SU-DHL-6 (cell line): Measurements from ENCODE around the gene ADAM12.

ENCODE experiments used
- CTCF ChIP-seq: fragments of 200-600 bp; sonication (generic); IDR thresholded peaks from one replicate; pipeline ENCODE4 v1.5.1; 2017; ENCODE audit warnings: antibody characterized with exemption, mild to moderate bottlenecking, low read length, moderate library complexity; ENCODE audit not compliant: insufficient read depth, poor library complexity, severe bottlenecking
- EZH2phosphoT487 ChIP-seq: fragments of 200-600 bp; sonication (generic), shearing (Covaris generic); conservative IDR thresholded peaks from 2 replicates; pipeline ENCODE4 v1.6.1; 2018; ENCODE audit warnings: mild to moderate bottlenecking, antibody characterized with exemption, low read length, moderate library complexity, mixed read lengths

DNA sequence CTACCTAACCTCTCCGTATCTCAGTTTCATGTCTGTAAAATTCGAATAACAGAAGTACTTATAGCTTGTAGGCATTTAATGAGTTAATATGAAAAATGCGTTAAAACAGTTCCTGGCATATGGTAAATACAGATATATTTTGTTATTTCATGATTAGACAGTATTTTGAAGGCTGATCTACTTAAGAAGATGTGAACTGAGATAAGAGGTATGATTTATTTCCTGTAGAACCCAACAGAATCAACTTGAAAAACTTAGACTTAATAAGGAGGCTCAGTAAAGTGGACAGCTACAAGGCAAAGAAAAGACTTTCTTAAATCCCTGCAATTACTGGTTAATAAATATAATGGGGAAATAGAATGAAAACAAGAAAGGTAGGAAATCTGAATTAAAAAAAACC, 388.6 kb downstream of the ADAM12 start:
- TF ChIP-seq CTCF (no peak), EZH2phosphoT487 (no peak)
